Neural progenitor cell (in vitro differentiated cells): ENCODE results near the gene KCNH2.

Experiments used
- EZH2 ChIP-seq: fragments of 200-600 bp; sonication (generic); IDR thresholded peaks from 2 replicates; pipeline ENCODE4 v1.6.1; 2017; ENCODE audit warnings: antibody characterized with exemption, mild to moderate bottlenecking, moderate library complexity
- EZH2phosphoT487 ChIP-seq: fragments of 200-600 bp; sonication (generic); IDR thresholded peaks from 2 replicates; pipeline ENCODE4 v1.6.1; 2017; ENCODE audit warnings: antibody characterized with exemption
- TF ChIP-seq, protein P1 (sequence below): fragments of 200-600 bp; sonication (generic); IDR thresholded peaks from 2 replicates; pipeline ENCODE4 v1.5.1; 2017; ENCODE audit warnings: antibody characterized with exemption, mild to moderate bottlenecking

DNA sequence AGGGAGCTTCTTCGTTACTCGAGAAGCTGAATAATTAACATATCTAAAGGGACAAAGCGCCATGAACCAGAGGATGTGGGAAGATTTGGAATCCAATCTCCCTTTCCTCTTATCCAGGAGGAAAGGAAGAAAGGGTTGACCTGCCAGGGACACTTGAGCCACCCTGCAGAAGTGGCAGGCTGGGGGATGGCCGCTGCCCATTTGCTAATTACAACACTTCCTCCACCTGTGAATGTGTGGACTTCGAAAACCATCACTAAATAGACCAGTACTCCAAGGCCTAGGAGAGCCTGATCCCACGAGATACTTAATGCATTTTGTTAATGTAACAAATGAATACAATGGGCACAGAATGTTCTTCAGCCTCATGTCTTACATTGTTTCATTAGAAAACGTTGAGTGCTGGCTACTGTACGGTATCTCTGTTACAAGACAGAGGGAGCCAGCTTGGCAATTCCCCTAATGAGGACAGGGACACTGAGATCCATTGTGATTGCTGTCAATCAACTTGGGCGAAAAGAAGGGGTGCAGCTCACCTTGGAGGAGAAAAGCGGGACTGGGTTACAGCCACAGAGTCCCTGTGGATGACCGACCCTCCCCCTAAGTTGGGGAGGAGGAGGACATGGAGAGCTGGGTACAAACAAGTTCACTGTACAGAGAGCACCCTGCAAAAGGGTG is 66.4 kb downstream of the KCNH2 start:
- TF ChIP-seq, protein P1, sequence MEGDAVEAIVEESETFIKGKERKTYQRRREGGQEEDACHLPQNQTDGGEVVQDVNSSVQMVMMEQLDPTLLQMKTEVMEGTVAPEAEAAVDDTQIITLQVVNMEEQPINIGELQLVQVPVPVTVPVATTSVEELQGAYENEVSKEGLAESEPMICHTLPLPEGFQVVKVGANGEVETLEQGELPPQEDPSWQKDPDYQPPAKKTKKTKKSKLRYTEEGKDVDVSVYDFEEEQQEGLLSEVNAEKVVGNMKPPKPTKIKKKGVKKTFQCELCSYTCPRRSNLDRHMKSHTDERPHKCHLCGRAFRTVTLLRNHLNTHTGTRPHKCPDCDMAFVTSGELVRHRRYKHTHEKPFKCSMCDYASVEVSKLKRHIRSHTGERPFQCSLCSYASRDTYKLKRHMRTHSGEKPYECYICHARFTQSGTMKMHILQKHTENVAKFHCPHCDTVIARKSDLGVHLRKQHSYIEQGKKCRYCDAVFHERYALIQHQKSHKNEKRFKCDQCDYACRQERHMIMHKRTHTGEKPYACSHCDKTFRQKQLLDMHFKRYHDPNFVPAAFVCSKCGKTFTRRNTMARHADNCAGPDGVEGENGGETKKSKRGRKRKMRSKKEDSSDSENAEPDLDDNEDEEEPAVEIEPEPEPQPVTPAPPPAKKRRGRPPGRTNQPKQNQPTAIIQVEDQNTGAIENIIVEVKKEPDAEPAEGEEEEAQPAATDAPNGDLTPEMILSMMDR = no peak
- TF ChIP-seq EZH2 (no peak), EZH2phosphoT487 (no peak)
